Limb (tissue), 2 donors: Measurements from ENCODE around the gene HPCAL1.

Experiments
- DNase-seq, 2 donors: peaks; one replicate each; pipeline ENCODE4 v3.0.0-alpha.2; 2016; ENCODE audit errors: extremely low spot score in 2 of 2

The HPCAL1 gene

GRCh38 chr2:10422251-10422650 is 119.5 kb downstream of the HPCAL1 start:
- DNase-seq, result no peak

GRCh38 chr2:10422732-10423399 is 120.2 kb downstream of the HPCAL1 start:
- no peak for DNase-seq

DNA sequence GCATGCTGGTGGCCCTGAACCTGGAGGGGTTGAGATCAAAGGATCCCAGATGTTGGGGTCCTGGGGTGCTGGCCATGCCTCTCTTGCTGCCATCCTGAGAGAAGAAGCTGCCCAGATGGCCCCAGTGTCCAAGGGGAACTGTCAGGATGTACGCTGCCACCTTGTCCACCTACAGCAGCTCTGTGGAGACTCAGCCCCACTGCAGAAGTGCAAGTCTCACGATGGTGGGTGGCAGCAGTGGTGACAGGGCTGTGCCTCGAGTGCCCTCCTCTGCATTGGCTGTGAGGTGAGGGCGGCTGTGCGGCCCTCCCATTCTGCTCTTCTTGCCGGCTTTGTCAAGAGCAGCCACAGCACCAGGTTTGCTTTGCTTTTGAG is 120.7 kb downstream of the HPCAL1 start:
- DNase-seq, result no peak

DNA sequence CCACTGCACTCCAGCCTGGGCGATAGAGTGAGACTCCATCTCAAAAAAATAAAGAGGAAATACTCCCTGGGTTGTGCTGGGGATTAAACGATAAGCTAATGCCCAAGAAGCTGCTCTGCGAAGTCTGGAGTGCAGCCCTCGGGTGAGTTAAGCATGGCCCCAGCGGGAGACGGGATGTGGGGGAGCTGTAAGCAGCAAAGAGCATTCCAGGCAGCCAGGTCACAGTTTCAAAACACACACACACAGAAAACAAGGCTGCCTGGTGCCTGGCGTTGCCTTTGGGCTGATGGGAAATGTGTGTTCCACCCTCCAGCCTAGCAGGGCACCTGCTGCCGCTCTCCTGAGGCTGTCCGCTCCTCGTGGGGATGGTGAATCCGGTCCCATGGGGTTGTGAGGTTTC is 121.3 kb downstream of the HPCAL1 start:
- DNase-seq, result no peak

DNA sequence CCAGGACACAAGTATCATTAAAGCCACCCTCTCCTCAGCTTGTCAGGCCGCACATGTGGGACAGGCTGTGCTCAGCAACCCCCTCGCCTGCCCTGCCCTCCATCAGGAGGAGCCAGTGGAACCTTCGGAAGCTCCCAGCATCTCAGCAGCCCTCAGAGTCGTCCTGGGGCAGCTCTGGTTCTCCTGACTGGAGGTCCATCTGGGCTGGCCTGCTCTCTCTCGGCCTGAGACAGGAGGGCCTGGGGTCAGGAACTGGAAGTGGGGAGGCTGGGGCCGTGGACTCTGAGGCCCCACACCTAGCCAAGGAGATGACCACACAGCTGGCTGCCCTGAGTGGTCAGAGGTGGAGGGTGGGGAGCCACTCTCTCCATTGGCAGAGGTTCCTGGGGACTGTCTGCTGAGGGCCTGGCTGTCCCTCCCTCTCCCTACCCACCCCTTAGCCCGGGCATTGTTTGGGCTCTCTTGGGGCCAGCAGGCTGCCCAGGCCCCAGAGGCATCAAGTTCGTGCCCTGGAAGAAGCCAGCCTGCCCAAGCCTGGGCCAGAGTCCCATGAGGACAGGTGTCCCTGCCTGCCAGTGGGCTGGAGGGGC is 122.3 kb downstream of the HPCAL1 start:
- DNase-seq, result no peak

GRCh38 chr2:10425699-10426098 is 123.0 kb downstream of the HPCAL1 start:
- DNase-seq, result no peak

- no peak for DNase-seq
Measured at GRCh38 chr2:10426726-10427617, 124.3 kb downstream of the HPCAL1 start.

DNA sequence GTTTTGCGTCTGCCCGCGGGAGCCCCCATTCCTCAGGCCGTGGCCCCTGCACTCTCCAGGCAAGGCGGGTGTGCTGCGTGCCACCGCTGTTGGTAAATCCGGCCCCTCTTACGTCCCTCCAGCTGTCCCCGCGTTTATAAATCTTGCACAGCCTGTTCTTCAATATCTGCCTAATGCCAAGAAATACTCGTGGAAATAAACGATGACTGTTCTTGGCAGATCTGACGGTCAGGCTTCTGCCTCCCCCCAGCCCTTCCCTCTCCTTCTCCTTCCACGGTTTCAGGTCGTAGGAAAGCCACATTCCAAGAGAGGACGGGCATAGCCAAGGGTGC is 124.9 kb downstream of the HPCAL1 start:
- no peak for DNase-seq

DNA sequence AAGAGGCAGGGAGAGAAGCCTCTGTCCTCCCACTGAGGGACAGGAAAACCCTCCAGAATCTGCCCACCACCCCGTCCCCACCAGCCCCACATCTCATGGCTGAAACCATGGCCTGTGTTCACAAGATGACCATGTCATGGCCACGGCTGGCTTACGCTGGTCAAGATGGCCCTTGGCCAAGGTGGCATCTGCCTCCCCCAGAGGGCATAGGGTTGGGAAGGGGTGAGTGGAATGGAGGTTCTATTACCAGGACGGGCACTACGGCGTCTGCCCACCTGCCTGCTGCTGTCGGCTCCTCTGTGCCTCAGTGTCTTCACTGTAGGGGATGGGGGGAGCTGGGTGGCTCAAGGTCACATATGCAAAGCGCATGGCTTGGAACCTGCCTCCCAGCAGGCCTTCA is 125.7 kb downstream of the HPCAL1 start:
- DNase-seq, result no peak

DNA sequence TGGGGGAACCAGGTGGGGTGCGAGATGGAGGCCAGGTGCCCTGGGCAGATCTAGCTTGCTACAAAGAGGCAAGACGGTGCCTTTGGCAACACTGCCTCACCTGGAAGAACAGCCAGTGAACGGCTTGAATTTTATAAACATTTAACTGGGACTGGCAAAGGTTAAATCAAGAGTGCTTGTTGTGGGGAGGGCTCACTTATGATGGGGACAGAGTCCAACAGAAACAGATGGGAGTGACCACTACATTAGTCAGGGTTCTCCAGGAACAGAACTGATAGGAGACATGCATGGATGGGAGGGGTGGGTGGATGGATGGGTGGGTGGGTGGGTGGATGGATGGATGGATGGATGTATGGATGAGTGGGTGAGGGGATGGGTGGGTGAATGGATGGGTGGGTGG is 126.2 kb downstream of the HPCAL1 start:
- no peak for DNase-seq

- no peak for DNase-seq
Measured at GRCh38 chr2:10430886-10431622, 128.3 kb downstream of the HPCAL1 start.

- DNase-seq, result no peak
Measured at GRCh38 chr2:10431797-10432196, 129.1 kb downstream of the HPCAL1 start.

GRCh38 chr2:10432311-10433181 is 129.8 kb downstream of the HPCAL1 start:
- DNase-seq, result no peak

DNA sequence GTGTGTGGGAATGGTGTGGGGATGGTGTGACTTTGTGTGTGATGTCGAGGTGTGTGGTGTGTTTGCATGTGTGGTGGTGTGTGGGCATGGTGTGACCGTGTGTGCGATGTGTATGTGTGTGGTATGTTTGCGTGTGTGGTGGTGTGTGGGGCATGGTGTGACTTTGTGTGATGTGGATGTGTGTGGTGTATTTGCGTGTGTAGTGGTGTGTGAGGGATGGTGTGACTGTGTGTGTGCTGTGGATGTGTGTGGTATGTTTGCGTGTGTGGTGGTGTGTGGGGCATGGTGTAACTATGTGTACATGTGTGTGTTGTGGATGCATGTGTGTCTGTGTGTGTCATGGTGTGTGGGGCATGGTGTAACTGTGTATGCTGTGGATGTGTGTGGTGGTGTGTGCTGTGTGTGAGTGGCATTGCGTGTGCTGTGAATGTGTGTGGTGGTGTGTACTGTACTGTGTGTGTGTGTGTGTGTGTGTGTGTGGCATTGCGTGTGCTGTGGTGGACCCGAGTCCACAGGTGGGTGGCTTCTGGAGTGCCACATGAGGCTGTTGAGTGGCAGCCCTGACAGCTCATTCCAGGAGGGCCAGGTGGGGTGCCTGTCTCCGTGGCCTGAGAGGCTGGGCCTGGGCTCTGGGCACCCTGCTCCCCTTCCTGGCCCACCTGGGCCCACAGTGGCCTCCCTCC is 130.7 kb downstream of the HPCAL1 start:
- no peak for DNase-seq

DNA sequence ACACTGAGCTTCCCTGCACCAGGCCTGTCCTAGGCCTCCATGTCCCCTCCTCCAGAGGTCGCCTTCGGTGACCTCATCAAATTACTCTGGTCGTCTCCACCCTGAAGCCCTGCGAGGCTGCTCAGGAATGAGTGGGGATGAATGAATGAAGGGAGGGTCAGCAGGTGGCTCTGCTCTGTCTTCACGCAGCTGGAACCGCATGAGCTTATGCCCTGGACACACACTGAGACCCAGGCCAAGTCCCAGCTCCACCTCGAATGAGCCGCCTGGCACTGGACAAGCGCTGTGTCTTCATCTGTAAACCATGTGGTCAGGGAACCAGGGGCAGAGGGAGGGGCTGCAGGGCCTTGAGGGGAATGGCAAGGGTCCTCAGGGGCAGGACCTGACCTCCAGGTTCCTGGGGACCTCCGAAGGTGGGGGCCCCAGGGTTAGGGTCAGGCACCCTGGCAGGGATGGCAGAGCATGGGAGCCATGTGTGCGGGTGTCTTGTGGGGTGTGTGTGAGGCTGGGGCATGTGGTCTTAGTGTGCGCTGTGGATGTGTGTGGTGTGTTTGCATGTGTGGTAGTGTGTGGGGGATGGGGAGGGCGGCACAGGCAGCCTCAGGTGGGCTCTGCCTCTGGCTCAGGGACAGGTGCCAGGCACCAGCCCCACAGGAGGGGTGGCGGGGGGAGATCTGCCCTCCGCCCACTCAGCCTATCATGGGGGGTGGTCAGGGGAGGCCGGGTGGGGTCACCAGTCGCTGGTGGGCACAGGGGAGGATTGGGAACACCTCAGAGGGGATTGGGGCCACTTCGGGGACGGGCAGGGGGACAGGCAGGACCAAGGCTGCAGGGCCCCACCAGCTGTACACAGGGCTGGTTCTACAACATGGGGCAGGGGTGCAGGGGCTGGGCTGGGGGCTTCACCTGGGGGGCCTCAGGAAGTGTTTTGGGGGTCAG is 131.5 kb downstream of the HPCAL1 start:
- DNase-seq, result no peak

- peak; percentile 73 to 91 for DNase-seq
Measured at GRCh38 chr2:10434886-10435819, 132.4 kb downstream of the HPCAL1 start.

DNA sequence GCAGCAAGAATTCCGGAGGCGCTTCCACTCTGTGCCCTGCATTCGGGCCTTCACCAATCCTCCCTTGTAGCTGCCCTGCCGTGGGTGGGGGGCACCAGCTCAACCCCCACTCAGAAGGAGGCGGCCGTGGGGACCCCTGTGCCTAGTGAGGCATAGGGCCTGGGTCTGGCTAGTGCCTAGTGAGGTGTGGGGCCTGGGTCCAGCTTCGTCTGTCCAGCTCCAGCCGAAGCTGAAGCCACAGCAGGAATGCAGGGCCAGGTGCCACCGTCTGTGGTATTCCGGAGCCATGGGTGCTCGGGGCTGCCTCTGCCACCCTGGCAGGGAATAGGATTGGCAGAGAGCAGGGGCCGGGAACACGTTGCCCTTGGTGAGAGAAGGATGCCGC is 133.1 kb downstream of the HPCAL1 start:
- DNase-seq, result no peak

- no peak for DNase-seq
Measured at GRCh38 chr2:10436583-10437110, 133.9 kb downstream of the HPCAL1 start.
